Fibroblast of the aortic adventitia (primary cell): ENCODE data around the gene CDH8. TPM values are rescaled to one million over a fixed set of nuclear protein-coding genes. Genes with fewer than 3 reads are reported as not detected.

Source experiments
- DNase-seq: peaks from one replicate; pipeline ENCODE4 v3.0.0-alpha.2; 2010; ENCODE audit warnings: low read depth
- H3K4me3 ChIP-seq: 2 replicates; pipeline ENCODE4 v1.5.1; 2011; ENCODE audit warnings: low read depth, mild to moderate bottlenecking, control low read depth, low read length, moderate library complexity
- CTCF ChIP-seq: IDR thresholded peaks from 2 replicates; pipeline ENCODE4 v1.5.1; 2011; ENCODE audit warnings: mild to moderate bottlenecking, low read length, control low read depth, inconsistent platforms; ENCODE audit not compliant: insufficient read depth
- total RNA-seq: library from RNA; depleted of rRNA; stranded (reverse); fragments of >200 nt; gene quantifications from 2 replicates; pipeline ENCODE4 v1.2.3, GENCODE V29; 2012; ENCODE audit warnings: low replicate concordance

Gene CDH8
- total RNA-seq, 1 donor: not detected

DNA sequence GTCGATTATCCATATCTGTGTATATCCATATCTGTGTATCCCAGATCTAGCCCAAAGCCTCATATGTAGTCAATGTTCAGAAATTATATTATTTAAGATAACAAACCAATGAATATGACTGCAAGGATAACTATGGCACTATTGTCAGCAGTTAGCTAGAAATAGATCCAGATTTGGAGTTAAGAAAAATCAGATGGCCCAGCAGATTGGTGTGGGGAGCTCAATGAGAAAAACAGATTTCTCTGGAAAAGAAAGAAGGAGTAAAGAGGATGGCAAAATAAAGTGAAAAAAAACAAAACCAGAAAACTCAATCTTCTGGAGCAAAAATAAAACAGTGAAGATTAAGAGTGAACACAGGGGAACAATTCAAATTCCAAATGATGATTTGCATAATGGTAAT, 10.6 kb upstream of the CDH8 start:
- DNase-seq: no peak
- no peak overlapping the region for H3K4me3 ChIP-seq
- TF ChIP-seq CTCF: no peak

DNA sequence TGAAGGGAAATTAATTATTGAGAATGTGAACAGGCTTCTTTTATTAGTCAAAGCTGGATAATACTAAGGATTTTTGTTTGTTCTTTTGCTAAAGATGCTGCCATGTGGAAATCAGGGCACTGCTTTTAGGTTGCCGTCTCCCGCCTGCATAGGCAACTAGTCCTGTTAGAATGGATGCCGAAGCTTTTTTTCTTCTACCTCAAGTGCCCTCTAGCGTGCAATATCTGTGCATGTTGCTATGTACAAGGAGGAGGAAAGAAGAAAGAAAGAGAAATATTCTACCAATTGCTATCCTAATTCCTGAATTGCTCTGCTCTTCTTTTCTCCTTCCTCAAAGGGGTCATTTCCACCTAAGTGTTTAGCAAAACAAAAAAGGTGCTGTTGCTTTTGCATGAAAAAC, 5.2 kb upstream of the CDH8 start:
- TF ChIP-seq CTCF: no peak
- DNase-seq: no peak
- no peak overlapping the region for H3K4me3 ChIP-seq

DNA sequence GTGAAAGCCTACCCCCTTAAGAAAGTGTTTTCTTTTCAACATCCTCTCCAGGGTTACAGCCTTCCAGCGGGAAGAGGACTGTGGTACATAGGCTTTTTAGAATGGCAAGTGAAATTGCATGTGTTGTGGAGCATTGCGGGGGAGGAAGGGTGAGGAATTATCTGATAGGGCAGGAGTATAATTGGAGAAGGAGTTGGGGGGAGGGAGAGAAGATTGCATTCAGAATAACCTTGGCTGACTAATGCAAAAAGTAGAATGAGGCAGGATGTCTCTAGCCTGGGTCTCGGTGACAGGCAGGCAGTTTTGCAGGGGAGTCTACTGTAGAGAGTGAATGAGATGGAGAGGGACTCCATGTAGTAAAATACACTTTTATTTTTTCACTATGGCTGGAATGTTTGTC, 2.4 kb upstream of the CDH8 start:
- no peak for DNase-seq
- no peak overlapping the region for H3K4me3 ChIP-seq
- TF ChIP-seq CTCF: no peak

GRCh38 chr16:62038225-62038624, 2.0 kb upstream of the CDH8 start:
- no peak overlapping the region for H3K4me3 ChIP-seq
- TF ChIP-seq CTCF: no peak
- no peak for DNase-seq

DNA sequence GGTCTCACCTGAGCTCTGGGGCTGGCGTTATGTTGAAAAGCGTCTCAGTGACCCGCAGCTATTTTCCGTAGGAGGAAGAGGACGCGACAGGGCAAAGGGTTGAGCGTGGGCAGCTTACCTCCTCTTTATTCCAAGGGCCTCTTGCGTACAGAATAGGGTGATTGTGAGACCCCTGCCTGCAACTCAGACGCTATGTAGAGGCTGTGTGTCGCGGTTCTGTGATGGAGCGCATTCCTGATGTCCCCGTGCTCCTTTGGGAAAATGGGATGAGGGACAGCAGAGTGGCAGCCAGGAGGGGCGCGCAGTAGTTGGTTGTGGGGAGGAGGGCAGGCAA, 531 bp upstream of the CDH8 start:
- TF ChIP-seq CTCF: no peak
- H3K4me3 ChIP-seq: no peak overlapping the region
- no peak for DNase-seq

DNA sequence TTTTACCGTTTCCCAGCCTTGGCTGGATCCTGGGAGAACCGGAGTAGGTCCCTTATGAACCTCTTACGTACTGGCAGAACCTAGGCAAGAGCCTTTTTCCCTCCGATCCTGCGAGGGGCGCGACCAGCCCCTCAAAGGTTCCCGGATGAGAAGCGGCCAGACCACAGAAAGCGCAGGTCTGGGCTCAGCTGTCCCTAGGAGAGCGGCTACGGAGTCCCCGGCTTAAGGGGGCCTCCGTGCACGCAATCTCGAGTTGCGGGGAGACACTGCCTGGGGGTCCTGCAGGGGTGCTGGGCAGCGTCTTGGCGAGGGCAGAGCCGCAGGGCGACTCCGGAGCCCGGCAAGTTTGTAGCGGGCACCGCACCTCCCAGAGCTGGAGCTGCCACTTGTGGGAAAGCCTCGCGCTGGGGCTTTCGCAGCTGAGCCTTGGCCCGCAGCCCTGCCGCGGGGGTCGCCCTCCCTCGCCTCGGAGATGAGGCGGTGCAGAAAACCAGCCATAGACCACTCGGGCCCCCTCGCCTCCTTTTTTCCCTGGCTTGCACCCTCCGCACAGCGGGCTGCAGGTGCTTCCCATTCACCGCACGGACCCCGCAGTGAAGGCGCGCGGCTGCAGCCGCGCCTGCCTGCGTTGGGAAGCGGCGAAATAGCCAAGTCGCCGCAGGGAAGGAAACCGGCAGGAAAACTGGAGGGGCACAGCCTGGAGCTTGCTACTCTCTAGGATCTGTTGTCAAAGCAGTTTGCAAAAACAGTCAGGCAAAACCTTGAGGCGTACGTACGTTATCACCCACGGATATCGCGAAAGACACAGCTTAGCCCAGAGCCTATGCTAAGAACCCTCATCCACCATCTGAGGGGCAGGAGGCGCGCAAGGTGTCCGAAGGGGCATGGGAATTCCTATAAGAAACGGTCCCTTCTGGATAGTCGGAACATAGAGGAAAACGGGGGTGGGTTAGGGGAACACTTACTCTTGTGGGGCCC, 834 bp downstream of the CDH8 start:
- TF ChIP-seq CTCF: no peak
- no peak overlapping the region for H3K4me3 ChIP-seq
- no peak for DNase-seq
